HFFc6 (cell line): Measurements from ENCODE around the gene WFS1. TPM values are rescaled to one million over a fixed set of nuclear protein-coding genes. Genes with fewer than 3 reads are reported as not detected.

ENCODE experiments used
- DNase-seq: peaks from one replicate; pipeline ENCODE4 v3.0.0-alpha.2; 2018
- H3K27ac Mint-ChIP-seq: 2 replicates; pipeline ENCODE4 v1.8.0; 2020; ENCODE audit warnings: mild to moderate bottlenecking, mixed read lengths
- H3K27me3 Mint-ChIP-seq: 2 replicates; pipeline ENCODE4 v1.8.0; 2021; ENCODE audit warnings: mild to moderate bottlenecking, moderate library complexity, mixed read lengths; ENCODE audit not compliant: insufficient read depth
- H3K36me3 Mint-ChIP-seq: 2 replicates; pipeline ENCODE4 v1.8.0; 2021; ENCODE audit warnings: low read depth, mixed read lengths
- H3K4me1 Mint-ChIP-seq: 2 replicates; pipeline ENCODE4 v1.8.0; 2020; ENCODE audit warnings: low read depth, mixed read lengths
- H3K4me3 Mint-ChIP-seq: 2 replicates; pipeline ENCODE4 v1.8.0; 2020; ENCODE audit warnings: mild to moderate bottlenecking, moderate library complexity, mixed read lengths
- H3K9me3 Mint-ChIP-seq: 2 replicates; pipeline ENCODE4 v1.8.0; 2020; ENCODE audit warnings: mild to moderate bottlenecking, mixed read lengths
- CTCF ChIP-seq: fragments of 200-600 bp; sonication (generic); IDR thresholded peaks from 2 replicates; pipeline ENCODE4 v1.5.0; 2021; ENCODE audit warnings: antibody characterized with exemption, mild to moderate bottlenecking
- total RNA-seq, 6 experiments: library from RNA; stranded (reverse); fragmentation: NEBNext Ultra II Directional; extraction: Animal tissue kit (Norgen Biotek cat#: 25700); gene quantifications; 2 replicates in 1 of 6; 3 replicates in 5 of 6; pipeline ENCODE4 v1.2.3, GENCODE V29; 2021

WFS1 gene
- total RNA-seq, 6 experiments from 2014 or later: 47.3 to 72.1 (median 56.0) TPM

DNA sequence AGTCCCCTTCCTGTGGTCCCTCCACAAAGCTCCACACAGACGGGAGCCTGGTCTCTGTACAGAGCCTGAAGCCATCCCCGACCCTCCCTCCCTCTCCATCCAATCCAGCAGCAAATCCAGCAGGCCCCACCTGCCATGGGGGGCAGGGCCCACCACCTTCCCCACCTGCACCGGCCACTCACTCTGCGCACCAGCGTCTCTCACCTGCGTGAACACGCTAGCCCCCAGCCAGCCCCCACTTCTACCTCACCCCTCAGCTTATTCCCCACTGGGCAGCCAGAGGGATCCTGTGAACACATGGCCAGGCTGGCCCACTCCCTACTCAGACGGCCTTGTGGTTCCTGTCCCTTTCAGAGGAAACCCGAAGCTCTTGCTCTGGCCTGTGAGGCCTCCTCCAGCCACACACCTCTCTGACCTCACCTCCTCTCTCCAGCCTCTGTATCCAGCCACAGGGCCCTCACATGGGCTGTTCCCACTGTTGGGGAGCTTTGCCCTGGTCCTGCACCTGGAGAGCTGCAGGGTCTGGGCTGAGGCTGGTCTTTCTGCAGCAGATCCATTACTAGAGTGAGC is 70.9 kb downstream of the WFS1 start:
- DNase-seq: no peak
- Mint-ChIP-seq H3K36me3 (no peaks in the 10 kb centered on the region), H3K4me1 (peaks cover 24% of the 10 kb centered on the region), H3K27me3 (peaks cover 16% of the 10 kb centered on the region), H3K4me3 (no peak overlapping the region), H3K9me3 (no peaks in the 10 kb centered on the region), H3K27ac (no peak overlapping the region)
- TF ChIP-seq CTCF: no peak

- Mint-ChIP-seq H3K36me3 (no peaks in the 10 kb centered on the region), H3K27ac (no peak overlapping the region), H3K4me3 (no peak overlapping the region), H3K27me3 (peaks cover 16% of the 10 kb centered on the region), H3K4me1 (peaks cover 24% of the 10 kb centered on the region), H3K9me3 (peaks cover 6% of the 10 kb centered on the region; the same call in 1 of the 2 replicates)
- DNase-seq: no peak
- no peak for TF ChIP-seq CTCF
Observed at GRCh38 chr4:6341696-6342095, 72.0 kb downstream of the WFS1 start.

- Mint-ChIP-seq H3K27ac (no peak overlapping the region), H3K4me3 (no peak overlapping the region), H3K4me1 (peaks cover 24% of the 10 kb centered on the region), H3K9me3 (peaks cover 6% of the 10 kb centered on the region; the same call in 1 of the 2 replicates), H3K36me3 (no peaks in the 10 kb centered on the region), H3K27me3 (peaks cover 19% of the 10 kb centered on the region)
- no peak for DNase-seq
- TF ChIP-seq CTCF: no peak
Observed at GRCh38 chr4:6342530-6343293, 73.1 kb downstream of the WFS1 start.

DNA sequence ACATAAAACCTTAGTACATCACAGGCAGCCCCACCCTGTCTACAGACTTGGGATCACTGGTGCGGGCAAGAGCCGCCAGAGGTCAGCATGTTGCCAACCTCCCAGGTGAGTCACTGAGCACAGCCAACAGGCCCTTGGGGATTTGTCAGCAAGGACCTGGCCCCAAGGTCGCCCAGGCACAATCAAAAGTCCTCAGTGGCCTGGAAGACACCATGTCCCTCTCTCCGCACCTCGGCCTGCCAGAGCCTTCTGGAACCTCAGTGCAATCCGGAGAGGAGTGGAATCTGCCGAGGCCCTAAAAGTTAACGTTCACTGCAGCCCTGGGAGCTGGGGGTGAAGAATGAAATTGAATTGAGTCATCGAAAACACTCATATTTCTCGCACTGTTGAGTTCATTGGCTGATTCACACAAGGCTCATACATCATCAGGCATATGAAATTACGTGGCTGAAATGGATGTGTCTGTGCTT is 74.3 kb downstream of the WFS1 start:
- Mint-ChIP-seq H3K9me3 (peaks cover 6% of the 10 kb centered on the region; the same call in 1 of the 2 replicates), H3K4me1 (peaks cover 24% of the 10 kb centered on the region), H3K4me3 (peak overlapping the region; percentile 47; the same call in 1 of the 2 replicates), H3K27me3 (peaks cover 27% of the 10 kb centered on the region), H3K27ac (peak overlapping the region; percentile 47; the same call in 1 of the 2 replicates), H3K36me3 (no peaks in the 10 kb centered on the region)
- DNase-seq: peak; percentile 74
- TF ChIP-seq CTCF: peak; percentile 55

- no peak for DNase-seq
- no peaks in the 10 kb centered on the region for H3K36me3 Mint-ChIP-seq
- peaks cover 24% of the 10 kb centered on the region for H3K27me3 Mint-ChIP-seq
- H3K4me3 Mint-ChIP-seq: no peak overlapping the region
- H3K9me3 Mint-ChIP-seq: peaks cover 6% of the 10 kb centered on the region; the same call in 1 of the 2 replicates
- TF ChIP-seq CTCF: no peak
- no peak overlapping the region for H3K27ac Mint-ChIP-seq
- H3K4me1 Mint-ChIP-seq: peaks cover 31% of the 10 kb centered on the region
Observed at GRCh38 chr4:6345096-6345830, 75.6 kb downstream of the WFS1 start.
